Uterus (tissue), 2 donors: ENCODE data around the gene PTPRN.

ENCODE experiments used
- POLR2A ChIP-seq, 2 donors: fragments of 450-650 bp; IDR thresholded peaks; one replicate each; pipeline ENCODE4 v1.6.1; 2016; ENCODE audit warnings: antibody characterized with exemption in 2 of 2, mild to moderate bottlenecking in 1 of 2, moderate library complexity in 1 of 2
- TF ChIP-seq, protein P1 (sequence below), 4 experiments: fragments of 200-600 bp in 2 of 4; fragments of 450-650 bp in 2 of 4; sonication (generic) in 2 of 4; IDR thresholded peaks; one replicate each; pipeline ENCODE4 v1.5.1; 2016 to 2019; ENCODE audit warnings: antibody characterized with exemption in 4 of 4, mild to moderate bottlenecking in 2 of 4, moderate library complexity in 1 of 4

DNA sequence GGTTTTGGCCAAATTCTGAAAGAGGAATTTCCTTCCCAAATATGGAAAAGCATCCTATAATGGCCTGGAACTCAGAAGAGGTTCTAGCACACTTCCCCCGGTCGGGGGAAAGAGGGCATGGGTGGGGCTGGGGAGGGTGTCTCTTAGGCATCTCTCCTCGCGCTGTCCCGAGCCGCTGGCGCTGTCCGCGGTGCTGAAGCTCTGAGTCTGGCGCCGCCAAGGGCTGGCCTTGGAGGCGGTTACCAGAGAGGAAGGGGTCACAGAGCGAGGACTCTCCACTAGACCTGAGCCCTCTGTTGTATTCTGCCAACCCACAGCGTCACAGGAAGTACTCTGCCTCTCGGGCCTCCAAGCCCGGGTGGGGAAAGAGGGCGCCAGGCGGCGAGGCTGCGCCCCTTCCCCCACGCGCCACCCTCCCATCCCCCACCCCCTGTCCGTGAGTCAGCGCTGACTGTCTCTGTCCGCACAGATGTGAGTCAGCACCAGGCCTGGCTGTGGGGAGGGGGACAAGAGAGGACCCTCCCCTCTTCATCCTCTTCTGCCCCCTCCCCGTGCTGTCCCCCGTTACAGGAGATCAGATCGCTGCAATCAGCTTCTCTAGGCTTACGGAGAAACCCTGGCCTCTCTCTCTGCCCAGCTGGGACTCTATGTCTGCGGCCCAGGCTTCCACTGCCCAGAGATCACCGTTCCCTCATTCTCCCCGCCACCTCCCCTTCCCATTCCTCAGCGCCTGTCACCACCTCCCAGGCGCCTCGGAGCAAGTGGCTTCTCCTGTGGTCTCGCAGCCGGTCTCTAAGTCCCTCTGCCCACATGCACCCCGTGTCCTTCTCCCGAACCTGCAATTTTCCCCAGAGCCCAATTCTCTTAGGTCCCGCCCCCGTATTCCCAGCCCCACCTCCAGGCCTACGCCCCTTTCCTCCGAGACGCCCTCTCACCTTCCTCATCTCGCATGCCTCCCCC is 779 bp downstream of the PTPRN start:
- TF ChIP-seq, protein P1, sequence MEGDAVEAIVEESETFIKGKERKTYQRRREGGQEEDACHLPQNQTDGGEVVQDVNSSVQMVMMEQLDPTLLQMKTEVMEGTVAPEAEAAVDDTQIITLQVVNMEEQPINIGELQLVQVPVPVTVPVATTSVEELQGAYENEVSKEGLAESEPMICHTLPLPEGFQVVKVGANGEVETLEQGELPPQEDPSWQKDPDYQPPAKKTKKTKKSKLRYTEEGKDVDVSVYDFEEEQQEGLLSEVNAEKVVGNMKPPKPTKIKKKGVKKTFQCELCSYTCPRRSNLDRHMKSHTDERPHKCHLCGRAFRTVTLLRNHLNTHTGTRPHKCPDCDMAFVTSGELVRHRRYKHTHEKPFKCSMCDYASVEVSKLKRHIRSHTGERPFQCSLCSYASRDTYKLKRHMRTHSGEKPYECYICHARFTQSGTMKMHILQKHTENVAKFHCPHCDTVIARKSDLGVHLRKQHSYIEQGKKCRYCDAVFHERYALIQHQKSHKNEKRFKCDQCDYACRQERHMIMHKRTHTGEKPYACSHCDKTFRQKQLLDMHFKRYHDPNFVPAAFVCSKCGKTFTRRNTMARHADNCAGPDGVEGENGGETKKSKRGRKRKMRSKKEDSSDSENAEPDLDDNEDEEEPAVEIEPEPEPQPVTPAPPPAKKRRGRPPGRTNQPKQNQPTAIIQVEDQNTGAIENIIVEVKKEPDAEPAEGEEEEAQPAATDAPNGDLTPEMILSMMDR (IDR thresholded peaks at IDR 0.05): no peak
- no peak for TF ChIP-seq POLR2A (IDR thresholded peaks at IDR 0.05)
